Inflammatory macrophage treated with lipopolysaccharide for 1 hour (primary cell): ENCODE measurements around the gene ITPKB.
"Not testable (repeated sequence)": the region's sequence is repeated elsewhere in the genome, so short reads cannot be mapped to it uniquely, and the experiment has no call there.

Experiments used
- DNase-seq, 2 donors: peaks; one replicate each; pipeline ENCODE4 v3.0.0-alpha.2; 2020 to 2022

ITPKB gene

GRCh38 chr1:226634611-226635246 is 104.4 kb downstream of the ITPKB start:
- DNase-seq: no peak

GRCh38 chr1:226634166-226634588 is 104.9 kb downstream of the ITPKB start:
- DNase-seq: peak; percentile 54 to 81

- no peak for DNase-seq
These were observed 105.4 kb downstream of the ITPKB start for GRCh38 chr1:226633541-226634165.

- peak; percentile 60 to 98 for DNase-seq
These were observed 106.1 kb downstream of the ITPKB start for GRCh38 chr1:226632922-226633351.

- DNase-seq: peak in 1 of 2 donors; percentile 40
These were observed 106.8 kb downstream of the ITPKB start for GRCh38 chr1:226632169-226632879.

GRCh38 chr1:226631229-226632000 is 107.7 kb downstream of the ITPKB start:
- DNase-seq: no peak

- DNase-seq: no peak
These were observed 108.5 kb downstream of the ITPKB start for GRCh38 chr1:226630592-226630991.

GRCh38 chr1:226629896-226630550 is 109.1 kb downstream of the ITPKB start:
- DNase-seq: no peak

- no peak for DNase-seq
These were observed 109.7 kb downstream of the ITPKB start for GRCh38 chr1:226629210-226629895.

- DNase-seq: no peak
These were observed 110.4 kb downstream of the ITPKB start for GRCh38 chr1:226628612-226629155.

- DNase-seq: peak; percentile 77 to 97
These were observed 111.0 kb downstream of the ITPKB start for GRCh38 chr1:226627924-226628611.

GRCh38 chr1:226627050-226627755 is 111.9 kb downstream of the ITPKB start:
- DNase-seq: peak in 1 of 2 donors; percentile 35

- peak; percentile 93 to 95 for DNase-seq
These were observed 112.5 kb downstream of the ITPKB start for GRCh38 chr1:226626577-226626956.

- no peak for DNase-seq
These were observed 113.1 kb downstream of the ITPKB start for GRCh38 chr1:226625832-226626576.

- no peak for DNase-seq
These were observed 113.8 kb downstream of the ITPKB start for GRCh38 chr1:226625326-226625725.

GRCh38 chr1:226624526-226624925 is 114.6 kb downstream of the ITPKB start:
- no peak for DNase-seq

- DNase-seq: no peak
These were observed 117.1 kb downstream of the ITPKB start for GRCh38 chr1:226622012-226622411.

GRCh38 chr1:226619031-226619430 is 120.1 kb downstream of the ITPKB start:
- DNase-seq: no peak

GRCh38 chr1:226618380-226618779 is 120.7 kb downstream of the ITPKB start:
- no peak for DNase-seq

GRCh38 chr1:226617719-226618118 is 121.4 kb downstream of the ITPKB start:
- not testable (repeated sequence) for DNase-seq
